SK-N-MC (cell line): ENCODE data around the gene ESR2.
A peak's percentile ranks its signal among the peaks of the same experiment; 100 is the strongest.

Source experiments
- DNase-seq: peaks from one replicate; pipeline ENCODE4 v3.0.0-alpha.2; 2011; ENCODE audit warnings: low read depth, low spot score
- H3K27ac ChIP-seq: fragments of 200-600 bp; sonication (generic); 2 replicates; pipeline ENCODE4 v1.5.1; 2016; ENCODE audit warnings: mixed run types
- H3K36me3 ChIP-seq: fragments of 200-600 bp; sonication (generic); 2 replicates; pipeline ENCODE4 v1.6.1; 2017; ENCODE audit warnings: antibody characterized with exemption, low read length, mixed read lengths; ENCODE audit not compliant: insufficient read depth
- H3K4me3 ChIP-seq: fragments of 200-600 bp; sonication (generic); 2 replicates; pipeline ENCODE4 v1.5.1; 2016
- H3K9ac ChIP-seq: fragments of 200-600 bp; sonication (generic); 2 replicates; pipeline ENCODE4 v1.8.0; 2017; ENCODE audit warnings: mixed run types, mixed read lengths; ENCODE audit not compliant: insufficient read length
- H3K9me3 ChIP-seq: fragments of 200-600 bp; sonication (generic); 2 replicates; pipeline ENCODE4 v1.6.1; 2017; ENCODE audit warnings: low read depth, mild to moderate bottlenecking, antibody characterized with exemption, low read length, moderate library complexity, mixed read lengths
- EZH2 ChIP-seq: fragments of 200-600 bp; sonication (generic); IDR thresholded peaks from one replicate; pipeline ENCODE4 v1.6.1; 2017; ENCODE audit warnings: antibody characterized with exemption
- FOXP2 ChIP-seq: optimal IDR thresholded peaks from 2 replicates; pipeline ENCODE3; 2011; ENCODE audit warnings: mild to moderate bottlenecking, moderate library complexity; ENCODE audit not compliant: insufficient read depth; ENCODE audit errors: extremely low read length, control extremely low read depth
- POLR2AphosphoS5 ChIP-seq: IDR thresholded peaks from 2 replicates; pipeline ENCODE4 v1.6.1; 2012; ENCODE audit warnings: mild to moderate bottlenecking, low read depth, low read length, borderline replicate concordance

Gene ESR2

GRCh38 chr14:64293976-64294671 lies at the start of gene ESR2:
TSS of gene ESR2 (minus strand) at chr14:64294371. CDS start at chr14:64282985, 11,386 bp downstream.
- H3K9ac ChIP-seq: peak within 1 kb of the TSS; percentile 19
- DNase-seq: no peak
- no peak within 1 kb of the TSS for H3K27ac ChIP-seq
- no peaks in the 10 kb centered on the region for H3K9me3 ChIP-seq
- no peak for TF ChIP-seq POLR2AphosphoS5
- TF ChIP-seq FOXP2: no peak
- no peak for TF ChIP-seq EZH2
- peak within 1 kb of the TSS; percentile 81 for H3K4me3 ChIP-seq
- no peaks in the 10 kb centered on the region for H3K36me3 ChIP-seq

GRCh38 chr14:64340560-64341196 lies 46.5 kb upstream of the ESR2 start:
- no peak for DNase-seq
- no peaks in the 10 kb centered on the region for H3K36me3 ChIP-seq
- TF ChIP-seq POLR2AphosphoS5 (no peak), EZH2 (no peak), FOXP2 (no peak)
- no peak overlapping the region for H3K9ac ChIP-seq
- no peak overlapping the region for H3K27ac ChIP-seq
- H3K9me3 ChIP-seq: 0 out of 2 replicates have a peak, but pooled peaks cover 2% of the 10 kb centered on the region
- no peak overlapping the region for H3K4me3 ChIP-seq

- peak; percentile 94 for DNase-seq
- no peaks in the 10 kb centered on the region for H3K36me3 ChIP-seq
- peak overlapping the region; percentile 59 for H3K9ac ChIP-seq
- peak overlapping the region; percentile 77 for H3K27ac ChIP-seq
- peak; percentile 22 for TF ChIP-seq FOXP2
- TF ChIP-seq EZH2: no peak
- TF ChIP-seq POLR2AphosphoS5: peak; percentile 93
- peak overlapping the region; percentile 98 for H3K4me3 ChIP-seq
- H3K9me3 ChIP-seq: 0 out of 2 replicates have a peak, but pooled peaks cover 2% of the 10 kb centered on the region
Measured at GRCh38 chr14:64338616-64339316, 44.6 kb upstream of the ESR2 start.

GRCh38 chr14:64337888-64338615 lies 43.9 kb upstream of the ESR2 start:
- Histone ChIP-seq H3K27ac (peak overlapping the region; percentile 67), H3K9ac (peak overlapping the region; percentile 85), H3K4me3 (peak overlapping the region; percentile 98), H3K9me3 (0 out of 2 replicates have a peak, but pooled peaks cover 2% of the 10 kb centered on the region), H3K36me3 (no peaks in the 10 kb centered on the region)
- DNase-seq: no peak
- TF ChIP-seq EZH2 (no peak), FOXP2 (no peak), POLR2AphosphoS5 (no peak)

GRCh38 chr14:64329149-64329548 lies 35.0 kb upstream of the ESR2 start:
- DNase-seq: no peak
- H3K27ac ChIP-seq: no peak overlapping the region
- no peaks in the 10 kb centered on the region for H3K9me3 ChIP-seq
- H3K4me3 ChIP-seq: no peak overlapping the region
- no peak overlapping the region for H3K9ac ChIP-seq
- TF ChIP-seq EZH2 (no peak), POLR2AphosphoS5 (no peak), FOXP2 (no peak)
- H3K36me3 ChIP-seq: no peaks in the 10 kb centered on the region

DNA sequence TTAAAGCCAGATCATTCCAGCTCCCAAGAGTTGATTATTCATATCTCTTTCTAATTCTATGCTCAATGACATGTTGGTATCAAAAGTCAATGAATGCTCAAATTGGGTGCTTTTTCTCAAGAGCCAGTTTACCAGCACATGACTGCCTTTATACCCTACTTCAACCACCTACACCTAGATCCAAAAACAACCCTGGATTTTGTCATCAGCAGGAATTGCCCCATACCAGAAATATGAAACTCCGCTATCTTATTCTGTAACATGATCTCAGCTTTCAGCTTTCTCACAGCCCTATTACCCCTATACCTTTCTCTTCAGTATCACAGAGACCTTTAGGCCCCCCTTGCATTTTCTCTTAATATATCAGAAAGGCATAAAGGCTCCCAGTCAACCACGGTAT lies 32.3 kb upstream of the ESR2 start:
- DNase-seq: no peak
- Histone ChIP-seq H3K9ac (no peak overlapping the region), H3K9me3 (no peaks in the 10 kb centered on the region), H3K27ac (no peak overlapping the region), H3K4me3 (no peak overlapping the region), H3K36me3 (no peaks in the 10 kb centered on the region)
- no peak for TF ChIP-seq FOXP2
- no peak for TF ChIP-seq POLR2AphosphoS5
- TF ChIP-seq EZH2: no peak

GRCh38 chr14:64324895-64325294 lies 30.7 kb upstream of the ESR2 start:
- Histone ChIP-seq H3K4me3 (peak overlapping the region; percentile 57), H3K36me3 (no peaks in the 10 kb centered on the region), H3K27ac (peak overlapping the region; percentile 90), H3K9me3 (no peaks in the 10 kb centered on the region), H3K9ac (peak overlapping the region; percentile 43)
- TF ChIP-seq EZH2 (no peak), FOXP2 (no peak), POLR2AphosphoS5 (no peak)
- no peak for DNase-seq
